ENCODE measurements around the gene PTPRA. TPM values are rescaled to one million over a fixed set of nuclear protein-coding genes. Genes with fewer than 3 reads are reported as not detected.

PTPRA gene
- total RNA-seq, 1 donor from 2014 or later = 80.2 TPM

- Mint-ChIP-seq H3K27me3 (ENCODE audit: unreplicated experiment) (no peaks in the 10 kb centered on the region), H3K9me3 (ENCODE audit: unreplicated experiment) (no peaks in the 10 kb centered on the region), H3K27ac (ENCODE audit: unreplicated experiment) (peak within 1 kb of the TSS; percentile 80), H3K4me1 (ENCODE audit: unreplicated experiment) (peaks cover 23% of the 10 kb centered on the region), H3K36me3 (ENCODE audit: unreplicated experiment) (peaks cover 16% of the 10 kb centered on the region), H3K4me3 (ENCODE audit: unreplicated experiment) (peak within 1 kb of the TSS; percentile 87)
- DNase-seq (ENCODE audit: extremely low spot score, unreplicated experiment) = peak; percentile 92
- TF ChIP-seq, protein P1, sequence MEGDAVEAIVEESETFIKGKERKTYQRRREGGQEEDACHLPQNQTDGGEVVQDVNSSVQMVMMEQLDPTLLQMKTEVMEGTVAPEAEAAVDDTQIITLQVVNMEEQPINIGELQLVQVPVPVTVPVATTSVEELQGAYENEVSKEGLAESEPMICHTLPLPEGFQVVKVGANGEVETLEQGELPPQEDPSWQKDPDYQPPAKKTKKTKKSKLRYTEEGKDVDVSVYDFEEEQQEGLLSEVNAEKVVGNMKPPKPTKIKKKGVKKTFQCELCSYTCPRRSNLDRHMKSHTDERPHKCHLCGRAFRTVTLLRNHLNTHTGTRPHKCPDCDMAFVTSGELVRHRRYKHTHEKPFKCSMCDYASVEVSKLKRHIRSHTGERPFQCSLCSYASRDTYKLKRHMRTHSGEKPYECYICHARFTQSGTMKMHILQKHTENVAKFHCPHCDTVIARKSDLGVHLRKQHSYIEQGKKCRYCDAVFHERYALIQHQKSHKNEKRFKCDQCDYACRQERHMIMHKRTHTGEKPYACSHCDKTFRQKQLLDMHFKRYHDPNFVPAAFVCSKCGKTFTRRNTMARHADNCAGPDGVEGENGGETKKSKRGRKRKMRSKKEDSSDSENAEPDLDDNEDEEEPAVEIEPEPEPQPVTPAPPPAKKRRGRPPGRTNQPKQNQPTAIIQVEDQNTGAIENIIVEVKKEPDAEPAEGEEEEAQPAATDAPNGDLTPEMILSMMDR (IDR thresholded peaks at IDR 0.05) = no peak
Measured at GRCh38 chr20:3045816-3046676, 172.8 kb downstream of the PTPRA start, which contains the start of gene MRPS26. Gene MRPS26 (plus strand): TSS chr20:3046052. CDS start chr20:3046069, 17 bp downstream.

- TF ChIP-seq, protein P1 (IDR thresholded peaks at IDR 0.05) = no peak
- peak overlapping the region; percentile 65 for H3K27ac Mint-ChIP-seq (ENCODE audit: unreplicated experiment)
- H3K9me3 Mint-ChIP-seq (ENCODE audit: unreplicated experiment) = no peaks in the 10 kb centered on the region
- H3K4me1 Mint-ChIP-seq (ENCODE audit: unreplicated experiment) = peaks cover 18% of the 10 kb centered on the region
- no peak for DNase-seq (ENCODE audit: extremely low spot score, unreplicated experiment)
- peaks cover 16% of the 10 kb centered on the region for H3K36me3 Mint-ChIP-seq (ENCODE audit: unreplicated experiment)
- H3K4me3 Mint-ChIP-seq (ENCODE audit: unreplicated experiment) = peak overlapping the region; percentile 87
- no peaks in the 10 kb centered on the region for H3K27me3 Mint-ChIP-seq (ENCODE audit: unreplicated experiment)
Measured at GRCh38 chr20:3046677-3047462, 173.6 kb downstream of the PTPRA start.

DNA sequence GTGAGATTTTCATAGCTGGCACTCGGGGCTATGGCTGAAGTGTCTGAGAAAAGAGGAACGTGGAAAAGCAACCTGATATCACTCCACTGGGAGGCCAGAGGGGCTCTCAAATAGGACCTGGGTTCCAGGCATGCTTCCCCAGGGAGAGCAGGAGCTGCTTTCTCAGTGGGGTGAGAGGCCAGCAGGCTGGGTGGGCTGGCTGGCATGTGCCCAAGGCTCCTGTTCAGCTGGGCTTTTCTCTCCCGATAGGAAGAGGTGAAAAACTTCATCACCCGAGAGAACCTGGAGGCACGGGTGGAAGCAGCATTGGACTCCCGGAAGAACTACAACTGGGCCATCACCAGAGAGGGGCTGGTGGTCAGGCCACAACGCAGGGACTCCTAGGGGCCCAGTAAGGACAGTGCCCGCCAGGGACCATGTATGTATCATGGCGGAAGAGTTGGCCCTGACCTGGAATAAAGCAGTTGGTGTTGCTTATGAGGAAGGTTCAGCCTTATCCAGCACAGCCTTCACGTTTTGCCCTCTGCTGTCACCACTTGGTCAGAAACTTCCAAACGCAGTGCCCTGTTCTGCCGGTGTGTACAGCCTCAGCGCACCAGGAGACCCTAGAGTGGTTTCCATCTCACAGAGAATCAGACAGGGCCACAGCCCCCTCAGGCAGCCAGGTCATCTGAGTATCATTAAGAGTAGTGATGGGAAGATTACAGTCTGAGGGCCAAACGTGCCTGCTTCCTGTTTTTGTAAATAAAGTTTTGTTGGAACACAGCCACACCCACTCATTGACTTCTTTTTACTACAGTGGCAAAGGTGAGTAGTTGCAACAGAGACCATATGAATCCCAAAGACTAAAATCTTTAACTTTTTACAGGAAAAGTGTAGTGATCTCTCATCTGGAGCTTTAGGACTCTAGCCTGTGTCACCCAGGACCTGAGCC, 174.5 kb downstream of the PTPRA start:
- Mint-ChIP-seq H3K4me1 (ENCODE audit: unreplicated experiment) (peaks cover 11% of the 10 kb centered on the region), H3K27me3 (ENCODE audit: unreplicated experiment) (no peaks in the 10 kb centered on the region), H3K9me3 (ENCODE audit: unreplicated experiment) (no peaks in the 10 kb centered on the region), H3K27ac (ENCODE audit: unreplicated experiment) (no peak overlapping the region), H3K4me3 (ENCODE audit: unreplicated experiment) (peak overlapping the region; percentile 87), H3K36me3 (ENCODE audit: unreplicated experiment) (peaks cover 16% of the 10 kb centered on the region)
- DNase-seq (ENCODE audit: extremely low spot score, unreplicated experiment) = no peak
- TF ChIP-seq, protein P1 (IDR thresholded peaks at IDR 0.05) = no peak

DNA sequence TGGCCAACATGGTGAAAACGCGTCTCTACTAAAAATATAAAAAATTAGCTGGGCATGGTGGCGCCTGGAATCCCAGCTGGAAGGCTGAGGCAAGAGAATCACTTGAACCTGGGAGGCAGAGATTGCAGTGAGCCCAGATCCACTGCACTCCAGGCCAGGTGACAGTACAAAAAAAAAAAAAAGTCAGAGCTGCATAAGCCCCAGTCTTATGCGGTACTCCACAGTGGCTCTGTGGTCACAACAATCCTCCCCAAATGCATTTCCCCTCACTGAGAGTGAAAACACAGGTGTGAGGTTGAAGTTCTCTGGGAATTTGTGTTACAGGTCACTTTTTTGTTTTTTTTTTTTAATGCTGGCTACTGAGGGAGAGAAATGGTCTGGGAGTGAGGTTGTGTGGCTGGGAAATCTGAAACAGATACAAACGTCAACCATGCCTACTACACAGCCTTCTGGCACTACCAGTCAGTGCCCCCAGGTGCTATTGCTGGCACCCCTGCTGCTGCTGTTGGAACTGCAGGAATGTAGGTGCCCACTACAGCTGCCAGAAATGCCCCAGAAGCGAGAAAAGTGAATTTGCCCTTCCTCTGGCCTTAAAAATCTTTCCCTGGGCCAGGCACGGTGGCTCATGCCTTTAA, 178.2 kb downstream of the PTPRA start:
- H3K4me1 Mint-ChIP-seq (ENCODE audit: unreplicated experiment) = peaks cover 6% of the 10 kb centered on the region
- H3K4me3 Mint-ChIP-seq (ENCODE audit: unreplicated experiment) = no peak overlapping the region
- peaks cover 16% of the 10 kb centered on the region for H3K36me3 Mint-ChIP-seq (ENCODE audit: unreplicated experiment)
- no peaks in the 10 kb centered on the region for H3K27me3 Mint-ChIP-seq (ENCODE audit: unreplicated experiment)
- H3K27ac Mint-ChIP-seq (ENCODE audit: unreplicated experiment) = no peak overlapping the region
- DNase-seq (ENCODE audit: extremely low spot score, unreplicated experiment) = no peak
- TF ChIP-seq, protein P1 (IDR thresholded peaks at IDR 0.05) = no peak
- H3K9me3 Mint-ChIP-seq (ENCODE audit: unreplicated experiment) = no peaks in the 10 kb centered on the region
